GM23338 (cell line): ENCODE results near the gene HIVEP3. TPM values are rescaled to one million over a fixed set of nuclear protein-coding genes. Genes with fewer than 3 reads are reported as not detected.

Source experiments
- ATAC-seq: fragments of 200-7000 bp; cut with Tn5 transposase; 3 replicates; pipeline ENCODE4 v1.9.1; 2020
- DNase-seq: peaks from one replicate; pipeline ENCODE4 v3.0.0-alpha.2; 2015; ENCODE audit warnings: low spot score
- H2AFZ ChIP-seq: fragments of 200-600 bp; sonication (generic); 2 replicates; pipeline ENCODE4 v1.8.0; 2016; ENCODE audit warnings: antibody characterized with exemption, mild to moderate bottlenecking, moderate library complexity
- H3F3A ChIP-seq: fragments of 200-600 bp; sonication (generic); replicated peaks from 2 replicates; pipeline ENCODE4 v1.8.0; 2017; ENCODE audit warnings: antibody characterized with exemption, mixed run types, low read depth
- H3K27ac ChIP-seq: fragments of 200-600 bp; sonication (generic); 2 replicates; pipeline ENCODE4 v1.6.1; 2016; ENCODE audit warnings: low read depth
- H3K27me3 ChIP-seq: fragments of 200-600 bp; sonication (generic); 2 replicates; pipeline ENCODE4 v1.8.0; 2016; ENCODE audit warnings: mild to moderate bottlenecking, mixed run types, moderate library complexity; ENCODE audit not compliant: insufficient read depth
- H3K36me3 ChIP-seq: fragments of 200-600 bp; sonication (generic); 2 replicates; pipeline ENCODE4 v1.8.0; 2016; ENCODE audit warnings: mild to moderate bottlenecking; ENCODE audit not compliant: insufficient read depth
- H3K4me1 ChIP-seq: fragments of 200-600 bp; sonication (generic); 2 replicates; pipeline ENCODE4 v1.8.0; 2016; ENCODE audit warnings: mild to moderate bottlenecking, moderate library complexity; ENCODE audit not compliant: insufficient read depth
- H3K4me2 ChIP-seq: fragments of 200-600 bp; sonication (generic); 2 replicates; pipeline ENCODE4 v1.7.1; 2017; ENCODE audit warnings: mixed run types
- H3K4me3 ChIP-seq: fragments of 200-600 bp; sonication (generic); 2 replicates; pipeline ENCODE4 v1.6.1; 2016; ENCODE audit warnings: mixed run types
- H3K79me2 ChIP-seq: fragments of 200-600 bp; sonication (generic); replicated peaks from 2 replicates; pipeline ENCODE4 v1.8.0; 2017; ENCODE audit warnings: mild to moderate bottlenecking; ENCODE audit not compliant: insufficient read depth
- H3K9me2 ChIP-seq: fragments of 200-600 bp; sonication (generic); 2 replicates; pipeline ENCODE4 v1.8.0; 2017; ENCODE audit not compliant: insufficient read depth
- H4K20me1 ChIP-seq: fragments of 200-600 bp; sonication (generic); replicated peaks from 2 replicates; pipeline ENCODE4 v1.8.0; 2017; ENCODE audit warnings: mild to moderate bottlenecking; ENCODE audit not compliant: insufficient read depth
- H3K27ac Mint-ChIP-seq: 2 replicates; pipeline ENCODE4 v1.8.0; 2020; ENCODE audit warnings: inconsistent platforms, mild to moderate bottlenecking, moderate library complexity, mixed read lengths
- H3K27me3 Mint-ChIP-seq: 3 replicates; pipeline ENCODE4 v1.8.0; 2022; ENCODE audit warnings: low read depth, mild to moderate bottlenecking, moderate library complexity, mixed read lengths, inconsistent platforms; ENCODE audit not compliant: insufficient read depth, poor library complexity
- H3K36me3 Mint-ChIP-seq: 3 replicates; pipeline ENCODE4 v1.8.0; 2021; ENCODE audit warnings: low read depth, mild to moderate bottlenecking, inconsistent platforms, moderate library complexity, mixed read lengths
- H3K4me1 Mint-ChIP-seq: 3 replicates; pipeline ENCODE4 v1.8.0; 2020; ENCODE audit warnings: mild to moderate bottlenecking, inconsistent platforms, mixed read lengths
- H3K4me3 Mint-ChIP-seq: 3 replicates; pipeline ENCODE4 v1.8.0; 2021; ENCODE audit warnings: moderate library complexity, mild to moderate bottlenecking, inconsistent platforms, mixed read lengths
- H3K9me3 Mint-ChIP-seq: 3 replicates; pipeline ENCODE4 v1.8.0; 2020; ENCODE audit warnings: moderate library complexity, mild to moderate bottlenecking, inconsistent platforms, mixed read lengths
- CREB1 ChIP-seq: fragments of 250-450 bp; sonication (Bioruptor Pico); IDR thresholded peaks from 2 replicates; pipeline ENCODE4 v1.5.0; 2020; ENCODE audit warnings: low read depth, mild to moderate bottlenecking, moderate library complexity
- EZH2 ChIP-seq: fragments of 200-600 bp; sonication (generic); IDR thresholded peaks from one replicate; pipeline ENCODE4 v1.8.0; 2017; ENCODE audit warnings: antibody characterized with exemption, mild to moderate bottlenecking, low read depth; ENCODE audit not compliant: unreplicated experiment
- NANOG ChIP-seq: IDR thresholded peaks from 2 replicates; pipeline ENCODE4 v1.6.1; 2016; ENCODE audit warnings: antibody characterized with exemption, borderline replicate concordance
- STAT1 ChIP-seq: IDR thresholded peaks from one replicate; pipeline ENCODE4 v1.6.1; 2016; ENCODE audit warnings: antibody characterized with exemption; ENCODE audit not compliant: unreplicated experiment
- ZNF114 ChIP-seq: fragments of 250-450 bp; sonication (Bioruptor Pico); IDR thresholded peaks from 2 replicates; pipeline ENCODE4 v1.5.0; 2020; ENCODE audit warnings: mild to moderate bottlenecking, moderate library complexity
- ZNF331 ChIP-seq: fragments of 250-450 bp; sonication (Bioruptor Pico); IDR thresholded peaks from 2 replicates; pipeline ENCODE4 v1.5.0; 2020; ENCODE audit warnings: low read depth, mild to moderate bottlenecking, moderate library complexity
- ZNF462 ChIP-seq: fragments of 250-450 bp; sonication (Bioruptor Pico); IDR thresholded peaks from 2 replicates; pipeline ENCODE4 v1.5.0; 2020; ENCODE audit warnings: mild to moderate bottlenecking, moderate library complexity
- polyA plus RNA-seq: library from polyadenylated mRNA; unstranded; fragments of >200 nt; fragmentation: Nextera tagmentation; extraction: Ambion mirVana; gene quantifications from 2 replicates; pipeline ENCODE4 v1.2.1, GENCODE V29; 2016
- total RNA-seq: library from RNA; depleted of rRNA; stranded (reverse); fragments of >200 nt; shearing (Covaris generic); gene quantifications from 2 replicates; pipeline ENCODE4 v1.2.3, GENCODE V29; 2014

The HIVEP3 gene
- total and polyA plus RNA-seq, 2 experiments from 2014 or later, result 0.14 to 0.24 TPM

GRCh38 chr1:41528726-41529605 lies 389.8 kb downstream of the HIVEP3 start:
- Mint-ChIP-seq H3K27ac (no peak overlapping the region), H3K4me3 (no peak overlapping the region), H3K27me3 (peaks cover 12% of the 10 kb centered on the region), H3K9me3 (peaks cover 42% of the 10 kb centered on the region), H3K36me3 (peaks cover 11% of the 10 kb centered on the region; the same call in 2 of the 3 replicates), H3K4me1 (no peaks in the 10 kb centered on the region; the same call in 2 of the 3 replicates)
- Histone ChIP-seq H3K4me1 (no peaks in the 10 kb centered on the region), H3K9me2 (no peaks in the 10 kb centered on the region), H3K4me2 (no peak overlapping the region), H3K27ac (no peak overlapping the region), H3K4me3 (no peak overlapping the region), H2AFZ (no peak overlapping the region), H3K79me2 (no peaks in the 10 kb centered on the region), H3K27me3 (no peaks in the 10 kb centered on the region), H4K20me1 (no peaks in the 10 kb centered on the region), H3K36me3 (no peaks in the 10 kb centered on the region), H3F3A (no peaks in the 10 kb centered on the region)
- ATAC-seq (no peak), DNase-seq (no peak)
- no peak for TF ChIP-seq EZH2
- TF ChIP-seq CREB1 (CRISPR knock-in tag), result no peak
- no peak for TF ChIP-seq STAT1
- no peak for TF ChIP-seq ZNF462

GRCh38 chr1:41528106-41528505 lies 390.6 kb downstream of the HIVEP3 start:
- no peak overlapping the region for H2AFZ ChIP-seq
- H3K9me2 ChIP-seq, result no peaks in the 10 kb centered on the region
- no peaks in the 10 kb centered on the region for H4K20me1 ChIP-seq
- no peak overlapping the region for H3K4me2 ChIP-seq
- peaks cover 39% of the 10 kb centered on the region for H3K9me3 Mint-ChIP-seq
- DNase-seq (no peak), ATAC-seq (no peak)
- TF ChIP-seq NANOG (no peak), ZNF331 (CRISPR knock-in tag) (no peak), ZNF114 (CRISPR knock-in tag) (no peak), EZH2 (no peak)
- no peak overlapping the region for H3K27ac Mint-ChIP-seq
- peaks cover 11% of the 10 kb centered on the region; the same call in 2 of the 3 replicates for H3K36me3 Mint-ChIP-seq
- H3K4me3 Mint-ChIP-seq, result no peak overlapping the region
- H3K27ac ChIP-seq, result no peak overlapping the region
- no peaks in the 10 kb centered on the region for H3K27me3 ChIP-seq
- no peaks in the 10 kb centered on the region; the same call in 2 of the 3 replicates for H3K4me1 Mint-ChIP-seq
- no peak overlapping the region for H3K4me3 ChIP-seq
- no peaks in the 10 kb centered on the region for H3F3A ChIP-seq
- no peaks in the 10 kb centered on the region for H3K4me1 ChIP-seq
- no peaks in the 10 kb centered on the region for H3K79me2 ChIP-seq
- H3K36me3 ChIP-seq, result no peaks in the 10 kb centered on the region
- H3K27me3 Mint-ChIP-seq, result peaks cover 12% of the 10 kb centered on the region
